Osteocyte (in vitro differentiated cells): ENCODE results near the gene XPOT. TPM values are rescaled to one million over a fixed set of nuclear protein-coding genes. Genes with fewer than 3 reads are reported as not detected.

Experiments used
- DNase-seq: peaks from one replicate; pipeline ENCODE4 v3.0.0; 2021; ENCODE audit warnings: mixed read lengths; ENCODE audit not compliant: unreplicated experiment; ENCODE audit errors: extremely low spot score
- H3K27ac Mint-ChIP-seq: one replicate; pipeline ENCODE4 v1.8.0; 2021; ENCODE audit warnings: mild to moderate bottlenecking, mixed read lengths; ENCODE audit not compliant: unreplicated experiment
- H3K27me3 Mint-ChIP-seq: one replicate; pipeline ENCODE4 v1.8.0; 2021; ENCODE audit warnings: mixed read lengths; ENCODE audit not compliant: unreplicated experiment
- H3K36me3 Mint-ChIP-seq: one replicate; pipeline ENCODE4 v1.8.0; 2021; ENCODE audit warnings: mixed read lengths; ENCODE audit not compliant: unreplicated experiment
- H3K4me1 Mint-ChIP-seq: one replicate; pipeline ENCODE4 v1.8.0; 2021; ENCODE audit warnings: mixed read lengths; ENCODE audit not compliant: unreplicated experiment
- H3K4me3 Mint-ChIP-seq: one replicate; pipeline ENCODE4 v1.8.0; 2021; ENCODE audit warnings: mild to moderate bottlenecking, moderate library complexity, mixed read lengths; ENCODE audit not compliant: unreplicated experiment
- H3K9me3 Mint-ChIP-seq: one replicate; pipeline ENCODE4 v1.8.0; 2021; ENCODE audit warnings: mixed read lengths; ENCODE audit not compliant: unreplicated experiment
- total RNA-seq: library from RNA; stranded (reverse); gene quantifications from 2 replicates; pipeline ENCODE4 v1.2.1, GENCODE V29; 2021
- TF ChIP-seq, protein P1 (sequence below): fragments of 200-600 bp; sonication (generic); IDR thresholded peaks from 2 replicates; pipeline ENCODE4 v1.5.0; 2021; ENCODE audit warnings: antibody characterized with exemption, mild to moderate bottlenecking, moderate library complexity

The XPOT gene
- total RNA-seq, 1 donor from 2014 or later: 171 TPM

DNA sequence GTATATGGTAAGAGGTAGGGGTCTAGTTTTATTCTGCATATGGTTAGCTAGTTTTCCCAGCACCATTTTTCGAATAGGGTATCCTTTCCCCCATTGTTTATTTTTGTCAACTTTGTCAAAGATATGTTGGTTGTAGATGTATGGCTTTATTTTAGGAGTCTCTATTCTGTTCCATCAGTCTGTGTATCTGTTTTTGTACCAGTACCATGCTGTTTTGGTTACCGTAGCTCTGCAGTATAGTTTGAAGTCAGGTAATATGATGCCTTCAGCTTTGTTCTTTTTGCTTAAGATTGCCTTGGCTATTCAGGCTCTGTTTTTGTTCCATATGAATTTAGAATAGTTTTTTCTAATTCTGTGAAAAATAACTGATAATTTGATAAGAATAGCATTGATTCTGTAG is 72.7 kb downstream of the XPOT start:
- no peaks in the 10 kb centered on the region for H3K4me1 Mint-ChIP-seq
- H3K27me3 Mint-ChIP-seq: no peaks in the 10 kb centered on the region
- peaks cover 58% of the 10 kb centered on the region for H3K36me3 Mint-ChIP-seq
- no peak overlapping the region for H3K27ac Mint-ChIP-seq
- TF ChIP-seq, protein P1, sequence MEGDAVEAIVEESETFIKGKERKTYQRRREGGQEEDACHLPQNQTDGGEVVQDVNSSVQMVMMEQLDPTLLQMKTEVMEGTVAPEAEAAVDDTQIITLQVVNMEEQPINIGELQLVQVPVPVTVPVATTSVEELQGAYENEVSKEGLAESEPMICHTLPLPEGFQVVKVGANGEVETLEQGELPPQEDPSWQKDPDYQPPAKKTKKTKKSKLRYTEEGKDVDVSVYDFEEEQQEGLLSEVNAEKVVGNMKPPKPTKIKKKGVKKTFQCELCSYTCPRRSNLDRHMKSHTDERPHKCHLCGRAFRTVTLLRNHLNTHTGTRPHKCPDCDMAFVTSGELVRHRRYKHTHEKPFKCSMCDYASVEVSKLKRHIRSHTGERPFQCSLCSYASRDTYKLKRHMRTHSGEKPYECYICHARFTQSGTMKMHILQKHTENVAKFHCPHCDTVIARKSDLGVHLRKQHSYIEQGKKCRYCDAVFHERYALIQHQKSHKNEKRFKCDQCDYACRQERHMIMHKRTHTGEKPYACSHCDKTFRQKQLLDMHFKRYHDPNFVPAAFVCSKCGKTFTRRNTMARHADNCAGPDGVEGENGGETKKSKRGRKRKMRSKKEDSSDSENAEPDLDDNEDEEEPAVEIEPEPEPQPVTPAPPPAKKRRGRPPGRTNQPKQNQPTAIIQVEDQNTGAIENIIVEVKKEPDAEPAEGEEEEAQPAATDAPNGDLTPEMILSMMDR: no peak
- peaks cover 15% of the 10 kb centered on the region for H3K9me3 Mint-ChIP-seq
- no peak for DNase-seq
- H3K4me3 Mint-ChIP-seq: no peak overlapping the region

DNA sequence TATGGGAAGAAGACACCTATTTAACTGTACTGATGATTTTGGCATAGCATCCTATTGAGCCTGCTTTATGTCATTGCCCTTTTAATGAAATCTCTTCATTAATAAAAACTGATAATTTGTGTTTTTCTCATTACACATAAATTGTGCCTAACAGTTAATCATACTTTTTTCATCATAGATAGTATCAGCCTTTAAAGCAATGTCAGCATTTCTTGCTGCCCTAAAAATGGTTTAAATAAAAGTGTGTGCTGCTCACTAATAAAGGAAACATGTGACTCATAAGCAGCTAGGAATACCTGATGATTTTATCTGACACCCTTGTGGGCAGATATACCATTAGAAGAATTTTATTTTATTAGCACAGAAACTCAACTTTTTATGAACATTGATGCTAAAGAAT is 74.5 kb downstream of the XPOT start:
- TF ChIP-seq, protein P1: no peak

DNA sequence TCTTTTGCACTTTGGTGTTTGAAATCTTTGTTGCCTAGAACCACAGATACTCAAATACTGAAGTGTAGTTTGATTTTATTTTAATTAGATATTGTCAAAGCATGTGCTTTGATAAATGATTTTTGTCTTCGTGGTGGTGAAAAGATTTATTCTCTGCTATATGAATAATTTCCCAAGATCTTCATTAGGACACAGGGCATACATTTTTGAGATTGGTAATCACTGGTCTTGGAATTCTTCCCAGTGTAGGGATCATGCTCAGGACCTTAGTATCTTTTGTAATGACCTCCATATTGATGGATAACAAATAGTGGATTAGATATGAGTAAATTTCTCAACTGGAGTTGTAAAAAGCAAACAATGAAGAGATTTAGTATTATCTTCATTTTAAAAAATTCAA is 76.0 kb downstream of the XPOT start:
- peaks cover 44% of the 10 kb centered on the region for H3K36me3 Mint-ChIP-seq
- H3K27ac Mint-ChIP-seq: no peak overlapping the region
- H3K27me3 Mint-ChIP-seq: no peaks in the 10 kb centered on the region
- no peak for DNase-seq
- H3K9me3 Mint-ChIP-seq: peaks cover 14% of the 10 kb centered on the region
- H3K4me1 Mint-ChIP-seq: no peaks in the 10 kb centered on the region
- no peak overlapping the region for H3K4me3 Mint-ChIP-seq
- TF ChIP-seq, protein P1: no peak

More for the DNA sequence above, 74.5 kb downstream of the XPOT start:
- DNase-seq: no peak
- H3K4me3 Mint-ChIP-seq: no peak overlapping the region
- H3K4me1 Mint-ChIP-seq: no peaks in the 10 kb centered on the region
- H3K27ac Mint-ChIP-seq: no peak overlapping the region
- H3K9me3 Mint-ChIP-seq: peaks cover 15% of the 10 kb centered on the region
- H3K27me3 Mint-ChIP-seq: no peaks in the 10 kb centered on the region
- H3K36me3 Mint-ChIP-seq: peaks cover 51% of the 10 kb centered on the region

DNA sequence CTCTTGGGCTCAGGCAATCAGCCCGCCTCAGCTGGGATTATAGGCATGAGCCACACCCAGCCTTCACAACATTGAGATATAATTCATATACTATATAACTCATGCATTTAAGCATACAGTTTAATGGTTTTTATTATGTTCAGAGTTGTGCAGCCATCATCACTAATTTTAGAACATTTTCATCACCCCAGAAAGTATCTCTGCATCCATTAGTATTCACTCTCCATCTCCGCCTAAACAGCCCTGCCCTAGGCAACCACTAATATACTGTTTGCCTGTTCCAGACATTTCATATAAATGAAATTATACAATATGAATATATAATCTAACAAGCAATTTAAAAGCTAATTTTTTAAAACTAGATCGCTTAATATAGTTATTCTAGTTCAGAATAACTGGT is 82.5 kb downstream of the XPOT start:
- no peaks in the 10 kb centered on the region for H3K27me3 Mint-ChIP-seq
- no peaks in the 10 kb centered on the region for H3K4me1 Mint-ChIP-seq
- no peak for DNase-seq
- H3K36me3 Mint-ChIP-seq: peaks cover 47% of the 10 kb centered on the region
- no peak overlapping the region for H3K4me3 Mint-ChIP-seq
- no peaks in the 10 kb centered on the region for H3K9me3 Mint-ChIP-seq
- no peak overlapping the region for H3K27ac Mint-ChIP-seq
- TF ChIP-seq, protein P1: no peak

DNA sequence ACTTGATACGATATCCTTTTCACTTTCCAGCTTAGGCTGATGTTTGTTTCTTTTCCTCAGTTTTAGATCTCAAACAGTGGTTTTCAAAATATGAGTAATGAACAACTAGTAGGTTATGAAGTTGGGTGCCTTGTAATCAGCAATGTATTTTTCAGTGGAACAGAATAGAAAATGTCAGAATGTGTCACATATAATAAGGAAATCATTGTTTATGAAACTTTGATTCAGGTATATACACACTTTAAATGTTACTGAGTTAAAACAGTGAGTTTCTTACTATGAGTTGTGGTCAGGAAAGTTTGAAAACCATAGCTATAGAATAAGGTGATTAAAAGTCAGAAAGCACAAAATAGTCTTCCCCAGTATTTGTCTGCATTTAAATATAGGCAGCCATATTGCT is 87.5 kb downstream of the XPOT start:
- no peak for DNase-seq
- Mint-ChIP-seq H3K9me3 (no peaks in the 10 kb centered on the region), H3K27me3 (no peaks in the 10 kb centered on the region), H3K36me3 (peaks cover 49% of the 10 kb centered on the region), H3K27ac (no peak overlapping the region), H3K4me1 (no peaks in the 10 kb centered on the region), H3K4me3 (no peak overlapping the region)
- TF ChIP-seq, protein P1: no peak
